Effector memory CD4-positive, alpha-beta T cell (primary cell): ENCODE data around the gene RBMS1.

Source experiments
- DNase-seq, 3 donors: peaks; one replicate each; pipeline ENCODE4 v3.0.0-alpha.2; 2020
- H3K27ac ChIP-seq: 2 replicates; pipeline ENCODE4 v1.7.0; 2013; ENCODE audit warnings: mild to moderate bottlenecking, low read length, moderate library complexity; ENCODE audit not compliant: insufficient read depth, poor library complexity, severe bottlenecking
- H3K27me3 ChIP-seq: replicated peaks from 2 replicates; pipeline ENCODE4 v1.7.0; 2013; ENCODE audit warnings: mild to moderate bottlenecking, low read length; ENCODE audit not compliant: insufficient read depth, control insufficient read depth, poor library complexity, severe bottlenecking
- H3K36me3 ChIP-seq: 2 replicates; pipeline ENCODE4 v1.7.0; 2013; ENCODE audit warnings: mild to moderate bottlenecking, low read length, moderate library complexity; ENCODE audit not compliant: control insufficient read depth, insufficient read depth
- H3K4me1 ChIP-seq: 2 replicates; pipeline ENCODE4 v1.7.0; 2013; ENCODE audit warnings: low read length, mild to moderate bottlenecking; ENCODE audit not compliant: control insufficient read depth, insufficient read depth, poor library complexity, severe bottlenecking
- H3K4me3 ChIP-seq: 2 replicates; pipeline ENCODE4 v1.7.0; 2013; ENCODE audit warnings: low read length, low read depth, mild to moderate bottlenecking; ENCODE audit not compliant: insufficient read depth, poor library complexity, severe bottlenecking
- H3K9me3 ChIP-seq: 2 replicates; pipeline ENCODE4 v1.7.0; 2013; ENCODE audit warnings: mild to moderate bottlenecking, low read length, moderate library complexity; ENCODE audit not compliant: control insufficient read depth

Gene RBMS1

DNA sequence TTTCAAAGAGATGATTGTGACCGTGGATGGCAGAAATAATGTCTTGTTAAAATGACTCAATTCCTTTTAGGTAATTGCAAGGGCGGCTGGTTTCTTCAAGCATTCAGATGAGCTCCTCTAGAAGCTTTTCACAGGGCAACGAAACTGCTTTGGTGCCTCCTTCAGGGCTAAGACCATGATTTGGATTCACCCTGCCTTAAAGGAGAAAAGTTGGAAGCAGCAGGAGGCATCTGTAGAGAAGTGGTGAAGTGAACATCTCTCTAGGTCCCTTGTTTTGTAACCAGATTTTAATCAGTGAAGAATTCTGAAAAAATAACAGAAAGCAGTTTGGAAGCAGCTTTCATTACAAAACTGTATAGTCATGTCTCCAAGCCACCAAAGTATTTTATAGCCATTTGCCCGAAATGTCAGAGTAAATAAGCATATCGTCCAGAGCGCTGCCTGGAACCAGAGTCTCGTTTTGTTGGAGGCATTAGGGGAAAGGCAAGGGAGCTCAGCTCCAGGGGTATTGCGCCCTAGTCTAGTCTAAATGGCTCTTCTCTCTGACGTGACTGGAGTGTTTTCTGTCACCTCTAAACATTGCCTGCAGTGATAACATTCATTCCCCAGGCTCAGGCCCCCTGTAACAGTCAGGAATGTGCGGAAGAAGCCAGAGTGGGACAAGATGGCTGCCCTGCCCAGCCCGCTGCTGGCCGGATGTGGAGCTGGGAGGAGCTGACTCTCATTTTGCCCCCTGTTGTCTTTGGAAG is 235.7 kb downstream of the RBMS1 start:
- Histone ChIP-seq H3K36me3 (no peaks in the 10 kb centered on the region), H3K9me3 (no peaks in the 10 kb centered on the region), H3K4me3 (no peak overlapping the region), H3K27ac (no peak overlapping the region), H3K4me1 (no peaks in the 10 kb centered on the region), H3K27me3 (no peaks in the 10 kb centered on the region)
- DNase-seq: no peak

DNA sequence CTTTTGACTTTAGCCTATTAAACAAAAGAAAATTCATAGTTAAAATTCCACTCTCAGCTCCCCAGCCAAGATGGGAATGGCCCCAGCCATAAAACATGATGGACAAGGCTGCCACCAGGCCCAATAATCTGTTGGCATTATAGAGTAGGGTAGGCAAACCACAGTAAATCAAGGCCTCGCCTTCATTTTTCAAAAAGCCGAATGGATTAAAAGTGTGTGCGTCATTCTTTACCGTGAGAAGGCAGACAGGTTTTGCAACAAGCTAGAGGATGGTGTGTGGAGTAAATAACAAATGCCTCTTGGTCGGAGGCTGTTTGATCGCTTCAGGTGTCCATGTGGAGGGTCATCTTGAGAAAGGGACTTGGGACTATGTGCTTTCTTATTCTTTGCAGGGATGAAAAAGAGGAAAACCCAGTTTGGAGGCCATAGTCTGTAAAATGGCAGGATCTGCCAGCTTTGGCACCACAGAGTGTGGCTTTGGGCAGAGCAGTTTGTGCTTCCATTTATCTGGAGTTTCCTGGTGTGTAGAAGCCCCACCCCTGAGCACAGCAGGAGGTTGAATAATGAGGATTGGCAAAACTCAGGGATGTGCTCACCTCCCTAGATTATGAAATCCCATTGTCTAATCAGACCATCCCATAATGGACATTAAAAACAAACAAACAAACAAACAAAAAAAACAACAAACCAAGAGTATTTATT is 236.4 kb downstream of the RBMS1 start:
- no peak overlapping the region for H3K27ac ChIP-seq

DNA sequence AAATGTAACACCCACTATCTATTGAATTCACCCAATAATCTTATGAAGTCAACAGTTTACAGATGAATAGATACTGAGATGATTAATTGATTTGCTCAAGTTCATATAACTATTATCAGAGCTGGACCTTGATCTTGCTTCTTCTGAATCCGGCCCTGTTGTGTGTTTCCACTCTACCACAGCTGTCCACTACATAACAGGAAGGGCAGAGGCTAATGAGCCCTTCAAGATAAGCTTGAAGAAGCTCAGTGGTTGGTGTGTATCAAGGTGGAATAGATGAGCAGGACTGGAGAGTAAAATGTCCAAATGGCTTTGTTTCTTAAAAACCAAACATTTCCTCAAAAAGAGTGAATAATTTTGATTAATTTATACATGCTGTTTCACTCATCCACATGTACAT is 237.1 kb downstream of the RBMS1 start:
- DNase-seq: no peak
- Histone ChIP-seq H3K4me1 (no peaks in the 10 kb centered on the region), H3K27me3 (no peaks in the 10 kb centered on the region), H3K9me3 (no peaks in the 10 kb centered on the region), H3K27ac (no peak overlapping the region), H3K36me3 (no peaks in the 10 kb centered on the region), H3K4me3 (no peak overlapping the region)

More for the DNA sequence above, 236.4 kb downstream of the RBMS1 start:
- no peaks in the 10 kb centered on the region for H3K36me3 ChIP-seq
- no peak overlapping the region for H3K4me3 ChIP-seq
- H3K4me1 ChIP-seq: no peaks in the 10 kb centered on the region
- no peaks in the 10 kb centered on the region for H3K9me3 ChIP-seq
- no peak for DNase-seq
- H3K27me3 ChIP-seq: no peaks in the 10 kb centered on the region

DNA sequence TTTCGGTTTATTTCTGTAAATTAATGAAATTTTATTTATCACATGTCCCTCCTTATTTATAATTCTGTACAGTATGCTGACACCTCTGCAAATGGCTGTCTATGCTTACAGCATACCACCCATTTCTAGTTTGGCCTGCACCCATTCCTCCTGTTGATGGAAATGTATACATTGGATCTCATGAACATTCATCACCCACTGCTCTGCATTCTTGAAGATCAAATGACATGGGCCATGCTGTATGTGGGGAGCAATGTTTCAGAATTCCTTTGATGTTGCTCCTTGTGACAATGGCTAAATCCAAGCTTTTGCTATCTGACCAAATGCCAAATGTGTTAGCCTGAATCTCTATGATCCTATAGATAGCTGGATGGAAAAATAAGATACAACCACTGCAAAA is 238.2 kb downstream of the RBMS1 start:
- Histone ChIP-seq H3K9me3 (no peaks in the 10 kb centered on the region), H3K4me3 (no peak overlapping the region), H3K27me3 (no peaks in the 10 kb centered on the region), H3K27ac (no peak overlapping the region), H3K4me1 (no peaks in the 10 kb centered on the region), H3K36me3 (no peaks in the 10 kb centered on the region)
- no peak for DNase-seq

DNA sequence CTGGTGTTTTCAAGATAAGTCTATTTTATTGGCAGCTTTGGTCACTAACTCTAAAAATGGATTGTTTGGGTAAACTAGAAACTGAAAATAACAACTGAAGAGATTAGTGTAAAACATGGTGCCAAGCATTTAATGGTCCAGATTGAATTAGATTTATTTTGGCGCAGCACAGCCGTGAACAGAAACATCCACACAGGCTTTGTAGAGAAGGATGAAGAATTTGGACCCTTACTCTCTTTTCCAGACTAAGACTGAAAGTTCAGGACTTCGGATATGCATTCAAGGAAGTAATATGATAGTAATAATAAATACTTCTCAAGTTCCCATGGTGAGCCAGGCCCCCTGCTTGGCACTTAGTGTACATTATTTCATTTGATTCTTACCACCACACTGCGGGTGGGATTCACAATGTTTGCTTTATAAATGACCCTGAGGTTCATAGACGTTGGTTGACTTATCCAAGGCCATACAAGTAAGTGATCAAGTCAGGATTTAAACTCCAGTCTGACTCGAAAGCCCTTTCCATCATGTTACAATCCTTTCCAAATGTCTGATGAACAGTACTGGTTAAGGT is 239.3 kb downstream of the RBMS1 start:
- Histone ChIP-seq H3K4me1 (no peaks in the 10 kb centered on the region), H3K4me3 (no peak overlapping the region), H3K36me3 (no peaks in the 10 kb centered on the region), H3K27me3 (no peaks in the 10 kb centered on the region), H3K27ac (no peak overlapping the region), H3K9me3 (no peaks in the 10 kb centered on the region)
- no peak for DNase-seq

DNA sequence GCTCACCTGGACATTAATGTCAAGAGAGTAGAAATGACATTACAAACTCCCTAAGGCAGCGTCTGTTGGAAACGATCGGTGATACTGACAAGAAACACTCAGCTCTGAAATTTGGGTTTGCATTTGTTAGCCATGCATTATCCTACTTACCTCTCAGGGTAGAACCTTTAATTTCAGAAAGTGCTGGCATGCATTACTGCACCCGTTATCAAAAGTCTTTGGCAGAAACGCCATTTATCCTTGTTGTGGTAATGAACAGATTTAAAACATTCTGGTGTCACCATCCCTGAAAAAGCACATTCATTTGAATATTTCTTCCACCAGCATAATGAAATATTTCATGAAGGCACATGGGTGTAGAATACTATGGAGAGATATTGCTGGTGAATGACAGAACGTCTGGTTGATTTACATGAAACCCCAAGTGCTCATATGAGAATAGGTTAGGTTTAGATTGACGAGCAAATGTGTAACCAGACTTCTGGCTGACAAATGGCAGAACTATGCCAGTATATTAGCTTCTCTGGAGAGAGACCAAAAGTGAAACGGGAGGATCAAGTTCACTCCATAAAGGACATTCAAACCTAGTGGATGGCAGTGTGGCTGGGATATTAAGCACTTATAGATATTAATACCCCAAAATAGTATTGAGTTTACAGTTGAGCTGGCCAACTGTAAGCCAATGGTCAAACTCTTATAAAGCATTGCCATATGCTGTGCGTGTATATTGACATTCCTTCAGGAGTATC is 240.0 kb downstream of the RBMS1 start:
- Histone ChIP-seq H3K36me3 (no peaks in the 10 kb centered on the region), H3K4me3 (no peak overlapping the region), H3K27me3 (no peaks in the 10 kb centered on the region), H3K9me3 (no peaks in the 10 kb centered on the region), H3K4me1 (no peaks in the 10 kb centered on the region), H3K27ac (no peak overlapping the region)
- no peak for DNase-seq

DNA sequence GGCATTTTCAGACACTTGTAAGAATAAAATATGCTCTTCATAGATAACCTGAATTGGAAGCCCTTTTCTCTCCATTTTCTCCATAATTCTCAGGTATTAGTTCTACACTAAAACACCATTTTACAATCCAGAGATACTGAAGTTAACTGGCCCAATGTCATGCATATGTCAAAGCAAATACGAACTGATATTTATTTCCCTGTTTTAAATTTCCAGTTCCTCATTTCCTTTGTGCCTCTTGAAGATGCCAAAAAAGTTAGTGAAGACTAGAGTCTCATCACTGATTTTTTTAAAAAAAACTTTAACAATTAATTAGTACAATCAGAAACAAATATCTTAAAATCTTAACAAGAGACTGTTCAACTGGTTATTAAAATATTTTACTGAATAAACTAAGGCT is 240.7 kb downstream of the RBMS1 start:
- Histone ChIP-seq H3K4me1 (no peaks in the 10 kb centered on the region), H3K9me3 (no peaks in the 10 kb centered on the region), H3K27ac (no peak overlapping the region), H3K27me3 (no peaks in the 10 kb centered on the region), H3K4me3 (no peak overlapping the region), H3K36me3 (no peaks in the 10 kb centered on the region)
- no peak for DNase-seq

DNA sequence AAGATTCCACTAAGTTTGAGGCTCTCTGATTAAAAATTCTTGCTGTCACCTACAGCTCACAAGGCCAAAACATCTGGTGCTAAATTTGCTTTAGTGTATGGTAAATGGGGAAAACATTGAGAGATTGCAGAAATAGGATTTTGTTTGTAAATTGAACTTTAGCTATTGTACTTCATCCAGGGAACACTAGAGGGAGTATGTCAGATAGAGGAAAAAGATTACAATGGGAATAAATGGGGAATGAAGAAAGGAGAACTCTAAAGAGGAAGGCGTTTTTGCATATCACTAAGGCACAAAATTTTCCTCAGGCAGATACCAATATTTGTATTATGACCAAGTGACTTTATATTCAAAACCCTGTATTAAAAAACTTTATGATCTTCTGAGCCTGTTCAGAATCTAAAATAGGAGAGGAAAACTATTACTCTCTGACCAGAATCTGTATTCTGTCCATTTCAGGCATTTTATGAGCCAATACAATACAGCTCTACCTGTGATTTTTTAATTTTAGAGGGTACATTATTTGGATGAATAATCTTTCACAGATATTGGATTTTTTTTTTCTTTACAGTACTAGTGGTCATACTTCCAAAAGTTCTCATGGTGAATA is 241.2 kb downstream of the RBMS1 start:
- Histone ChIP-seq H3K36me3 (no peaks in the 10 kb centered on the region), H3K27me3 (no peaks in the 10 kb centered on the region), H3K4me1 (no peaks in the 10 kb centered on the region), H3K27ac (no peak overlapping the region), H3K4me3 (no peak overlapping the region), H3K9me3 (no peaks in the 10 kb centered on the region)
- no peak for DNase-seq

DNA sequence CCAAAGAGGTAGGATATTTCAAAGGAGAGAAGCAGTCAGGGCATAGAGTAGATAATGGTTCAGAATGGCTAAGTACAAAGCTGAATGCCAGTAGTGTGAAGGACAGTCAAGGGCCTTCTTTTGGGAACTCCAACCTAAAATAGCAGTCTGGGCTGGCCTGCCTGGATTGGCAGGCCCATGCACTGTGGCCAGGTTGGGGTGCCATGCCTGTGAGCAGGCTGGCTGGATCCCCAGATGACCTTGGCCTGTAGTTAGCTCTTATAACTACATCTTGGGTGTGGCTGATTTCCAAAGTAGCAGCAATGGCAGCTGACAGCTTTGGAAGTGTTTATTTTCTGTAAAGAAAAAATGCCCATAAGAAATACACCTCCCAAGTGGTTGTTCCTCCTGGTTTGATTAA is 242.0 kb downstream of the RBMS1 start:
- H3K27ac ChIP-seq: no peak overlapping the region
- H3K9me3 ChIP-seq: no peaks in the 10 kb centered on the region
- no peak for DNase-seq
- H3K4me3 ChIP-seq: no peak overlapping the region
- no peaks in the 10 kb centered on the region for H3K27me3 ChIP-seq
- H3K36me3 ChIP-seq: no peaks in the 10 kb centered on the region
- no peaks in the 10 kb centered on the region for H3K4me1 ChIP-seq
